CD14-positive monocyte (primary cell): ENCODE measurements around the gene MEG3. TPM values are rescaled to one million over a fixed set of nuclear protein-coding genes. Genes with fewer than 3 reads are reported as not detected.
"Not testable (repeated sequence)": the region's sequence is repeated elsewhere in the genome, so short reads cannot be mapped to it uniquely, and the experiment has no call there.

Experiments
- DNase-seq, 3 donors: peaks; one replicate each; pipeline ENCODE4 v3.0.0-alpha.2; 2011 to 2022
- H2AFZ ChIP-seq: 2 replicates; pipeline ENCODE4 v1.6.0; 2012; ENCODE audit warnings: mild to moderate bottlenecking, low read depth, low read length, inconsistent platforms; ENCODE audit not compliant: insufficient read depth, poor library complexity, severe bottlenecking
- H3K27ac ChIP-seq, 2 donors: 1 replicate in 1 of 2; 2 replicates in 1 of 2; pipeline ENCODE4 v1.5.1; 2012 to 2013; ENCODE audit warnings: low read length in 2 of 2, control low read depth in 1 of 2, inconsistent platforms in 1 of 2, low read depth in 1 of 2, mild to moderate bottlenecking in 1 of 2
- H3K27me3 ChIP-seq, 2 donors: one replicate each; pipeline versions ENCODE4 v1.6.0 to v1.6.1; 2011 to 2013; ENCODE audit warnings: low read length in 2 of 2; ENCODE audit not compliant: control insufficient read depth in 2 of 2, insufficient read depth in 2 of 2
- H3K36me3 ChIP-seq, 2 donors: replicated peaks in 1 of 2; 1 replicate in 1 of 2; 2 replicates in 1 of 2; pipeline versions ENCODE4 v1.5.1 to v1.6.1; 2012 to 2013; ENCODE audit warnings: low read length in 2 of 2, control low read depth in 1 of 2, inconsistent platforms in 1 of 2, mild to moderate bottlenecking in 1 of 2; ENCODE audit not compliant: insufficient read depth in 2 of 2, control insufficient read depth in 1 of 2
- H3K4me1 ChIP-seq, 2 donors: 1 replicate in 1 of 2; 2 replicates in 1 of 2; pipeline versions ENCODE4 v1.5.1 to v1.6.1; 2012 to 2013; ENCODE audit warnings: low read length in 2 of 2, control low read depth in 1 of 2, inconsistent platforms in 1 of 2, mild to moderate bottlenecking in 1 of 2, moderate library complexity in 1 of 2; ENCODE audit not compliant: insufficient read depth in 2 of 2, control insufficient read depth in 1 of 2
- H3K4me2 ChIP-seq: replicated peaks from 2 replicates; pipeline ENCODE3; 2012; ENCODE audit warnings: low read length, moderate library complexity, mild to moderate bottlenecking; ENCODE audit not compliant: poor library complexity, severe bottlenecking; ENCODE audit errors: extremely low read depth
- H3K4me3 ChIP-seq, 3 experiments: fragments of 200-600 bp in 1 of 3; sonication (generic) in 1 of 3; replicated peaks in 1 of 3; 1 replicate in 2 of 3; 2 replicates in 1 of 3; pipeline ENCODE4 v1.5.1; 2011 to 2013; ENCODE audit warnings: low read length in 3 of 3, mild to moderate bottlenecking in 3 of 3, control low read depth in 2 of 3, low read depth in 2 of 3, inconsistent platforms in 1 of 3, moderate library complexity in 1 of 3
- H3K79me2 ChIP-seq: 2 replicates; pipeline ENCODE4 v1.6.0; 2012; ENCODE audit warnings: mild to moderate bottlenecking, control low read depth, inconsistent platforms, low read length, moderate library complexity; ENCODE audit not compliant: insufficient read depth
- H3K9ac ChIP-seq: 2 replicates; pipeline ENCODE4 v1.6.0; 2017; ENCODE audit warnings: low read length, mild to moderate bottlenecking; ENCODE audit not compliant: insufficient read depth, poor library complexity, severe bottlenecking
- H3K9me3 ChIP-seq, 2 donors: replicated peaks in 1 of 2; 1 replicate in 1 of 2; 2 replicates in 1 of 2; pipeline versions ENCODE4 v1.5.1 to v1.6.1; 2012 to 2013; ENCODE audit warnings: low read length in 2 of 2, control low read depth in 1 of 2; ENCODE audit not compliant: control insufficient read depth in 1 of 2, insufficient read depth in 1 of 2
- H4K20me1 ChIP-seq: 2 replicates; pipeline ENCODE4 v1.6.0; 2012; ENCODE audit warnings: mild to moderate bottlenecking, low read length, control low read depth, moderate library complexity; ENCODE audit not compliant: insufficient read depth
- H3K27ac Mint-ChIP-seq, 7 donors: one replicate each; pipeline ENCODE4 v1.8.0; 2020; ENCODE audit warnings: mild to moderate bottlenecking in 7 of 7, mixed read lengths in 7 of 7, moderate library complexity in 6 of 7, inconsistent platforms in 2 of 7
- H3K27me3 Mint-ChIP-seq, 3 donors: one replicate each; pipeline ENCODE4 v1.8.0; 2021 to 2022; ENCODE audit warnings: low read depth in 3 of 3, mild to moderate bottlenecking in 3 of 3, mixed read lengths in 3 of 3, moderate library complexity in 3 of 3, inconsistent platforms in 1 of 3
- H3K36me3 Mint-ChIP-seq, 2 donors: one replicate each; pipeline ENCODE4 v1.8.0; 2020; ENCODE audit warnings: mixed read lengths in 2 of 2, inconsistent platforms in 1 of 2, mild to moderate bottlenecking in 1 of 2
- H3K4me1 Mint-ChIP-seq: one replicate; pipeline ENCODE4 v1.8.0; 2020; ENCODE audit warnings: mild to moderate bottlenecking, mixed read lengths
- H3K4me3 Mint-ChIP-seq, 2 donors: one replicate each; pipeline ENCODE4 v1.8.0; 2020; ENCODE audit warnings: mild to moderate bottlenecking in 2 of 2, mixed read lengths in 2 of 2, moderate library complexity in 1 of 2
- H3K9me3 Mint-ChIP-seq, 7 donors: one replicate each; pipeline ENCODE4 v1.8.0; 2020 to 2022; ENCODE audit warnings: mixed read lengths in 7 of 7, mild to moderate bottlenecking in 6 of 7, moderate library complexity in 6 of 7, inconsistent platforms in 2 of 7
- WGBS: methylation state at CpG from one replicate; pipeline ENCODE4 v1.1.5; 2013; ENCODE audit warnings: missing lambda C conversion rate; ENCODE audit not compliant: insufficient coverage; 5-methylcytosine and 5-hydroxymethylcytosine counted together
- intact Hi-C, 2 donors: fragments of 100-400 bp; cut with micrococcal nuclease; formaldehyde crosslinking; loops; one replicate each; pipeline versions ENCODE4 v1.15.0 to v1.15.1; 2023
- polyA plus RNA-seq, 3 donors: library from polyadenylated mRNA; depleted of rRNA in 1 of 3; unstranded in 2 of 3; stranded (reverse) in 1 of 3; fragments of 300-500 nt in 2 of 3; fragments of >200 nt in 1 of 3; fragmentation: Illumina TruSeq in 2 of 3; gene quantifications; 1 replicate in 2 of 3; 2 replicates in 1 of 3; pipeline ENCODE4 v1.2.3, GENCODE V29; 2012 to 2021
- TF ChIP-seq, protein P1 (sequence below): fragments of 200-600 bp; IDR thresholded peaks from one replicate; pipeline ENCODE4 v1.8.0; 2022; ENCODE audit warnings: antibody characterized with exemption, mild to moderate bottlenecking

Gene MEG3
- polyA plus RNA-seq, 3 donors, result 1.7 TPM; not detected in 2

DNA sequence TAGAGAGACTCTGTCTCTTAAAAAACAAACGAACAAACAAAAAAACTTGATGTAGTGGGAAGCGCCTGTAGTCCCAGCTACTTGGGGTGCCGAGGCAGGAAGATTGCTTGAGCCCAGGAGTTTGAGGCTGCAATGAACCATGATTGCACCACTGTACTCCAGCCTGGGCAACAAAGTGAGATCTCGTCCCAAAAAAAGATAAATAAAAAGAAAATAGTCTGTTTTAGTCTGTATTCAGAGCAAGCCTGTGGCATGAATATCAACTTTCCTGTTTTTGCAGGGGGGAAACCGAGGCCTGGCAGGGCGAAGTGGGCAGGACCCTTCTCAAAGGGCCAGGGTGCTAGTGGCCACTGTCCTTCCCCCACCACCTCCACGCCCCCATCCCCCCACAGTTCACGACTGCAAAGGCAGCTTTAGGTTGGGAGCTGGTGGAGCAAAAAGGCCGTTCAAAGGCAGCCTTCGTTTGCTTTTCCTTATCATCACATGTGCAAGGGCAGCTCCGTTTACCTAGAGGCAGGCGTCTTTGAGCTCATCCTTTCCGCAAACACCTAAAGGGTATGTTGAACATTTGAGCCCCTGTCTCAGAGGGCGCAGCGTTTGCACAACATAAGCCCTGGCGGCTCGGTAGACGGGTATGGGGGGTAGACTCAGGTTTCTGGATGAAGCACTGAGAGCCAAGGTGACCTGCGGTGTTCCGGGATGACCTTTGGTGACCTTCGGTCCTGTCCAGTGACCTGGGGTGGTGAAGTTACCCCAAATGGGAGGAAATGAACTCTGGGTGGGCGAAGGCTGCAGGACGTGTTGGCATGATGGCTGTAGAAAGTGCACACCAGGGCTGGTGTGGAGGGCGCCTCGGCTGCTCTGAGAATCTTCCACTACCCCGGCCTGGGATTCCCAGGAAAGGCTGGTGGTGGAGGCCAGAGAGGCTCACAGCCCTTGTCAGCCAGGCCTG, 8.7 kb upstream of the MEG3 start:
- H3K9me3 ChIP-seq, result peaks cover 0 to under 1% of the 10 kb centered on the region in 2 donors
- TF ChIP-seq, protein P1, sequence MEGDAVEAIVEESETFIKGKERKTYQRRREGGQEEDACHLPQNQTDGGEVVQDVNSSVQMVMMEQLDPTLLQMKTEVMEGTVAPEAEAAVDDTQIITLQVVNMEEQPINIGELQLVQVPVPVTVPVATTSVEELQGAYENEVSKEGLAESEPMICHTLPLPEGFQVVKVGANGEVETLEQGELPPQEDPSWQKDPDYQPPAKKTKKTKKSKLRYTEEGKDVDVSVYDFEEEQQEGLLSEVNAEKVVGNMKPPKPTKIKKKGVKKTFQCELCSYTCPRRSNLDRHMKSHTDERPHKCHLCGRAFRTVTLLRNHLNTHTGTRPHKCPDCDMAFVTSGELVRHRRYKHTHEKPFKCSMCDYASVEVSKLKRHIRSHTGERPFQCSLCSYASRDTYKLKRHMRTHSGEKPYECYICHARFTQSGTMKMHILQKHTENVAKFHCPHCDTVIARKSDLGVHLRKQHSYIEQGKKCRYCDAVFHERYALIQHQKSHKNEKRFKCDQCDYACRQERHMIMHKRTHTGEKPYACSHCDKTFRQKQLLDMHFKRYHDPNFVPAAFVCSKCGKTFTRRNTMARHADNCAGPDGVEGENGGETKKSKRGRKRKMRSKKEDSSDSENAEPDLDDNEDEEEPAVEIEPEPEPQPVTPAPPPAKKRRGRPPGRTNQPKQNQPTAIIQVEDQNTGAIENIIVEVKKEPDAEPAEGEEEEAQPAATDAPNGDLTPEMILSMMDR, result no peak
- no peak overlapping the region for H3K9ac ChIP-seq
- H3K4me2 ChIP-seq, result no peak overlapping the region
- H3K79me2 ChIP-seq, result no peaks in the 10 kb centered on the region
- no peaks in the 10 kb centered on the region for H3K36me3 Mint-ChIP-seq
- H3K27ac ChIP-seq, result no peak overlapping the region
- H3K4me3 Mint-ChIP-seq, result no peak overlapping the region
- H4K20me1 ChIP-seq, result no peaks in the 10 kb centered on the region
- H3K27me3 ChIP-seq, result no peaks in the 10 kb centered on the region
- H3K27ac Mint-ChIP-seq, result no peak overlapping the region
- intact Hi-C loops, result no loop called here
- H2AFZ ChIP-seq, result no peak overlapping the region
- peaks cover 6% of the 10 kb centered on the region for H3K4me1 Mint-ChIP-seq
- no peaks in the 10 kb centered on the region for H3K4me1 ChIP-seq
- no peak for DNase-seq
- no peak overlapping the region for H3K4me3 ChIP-seq
- WGBS, result 95% methylated on average over 17 of the region's 26 CpGs
- H3K9me3 Mint-ChIP-seq, result peaks cover under 1 to 3% (median 2%) of the 10 kb centered on the region in 7 donors
- no peaks in the 10 kb centered on the region for H3K36me3 ChIP-seq
- H3K27me3 Mint-ChIP-seq, result peaks cover 1 to 6% (median 4%) of the 10 kb centered on the region in 3 donors

DNA sequence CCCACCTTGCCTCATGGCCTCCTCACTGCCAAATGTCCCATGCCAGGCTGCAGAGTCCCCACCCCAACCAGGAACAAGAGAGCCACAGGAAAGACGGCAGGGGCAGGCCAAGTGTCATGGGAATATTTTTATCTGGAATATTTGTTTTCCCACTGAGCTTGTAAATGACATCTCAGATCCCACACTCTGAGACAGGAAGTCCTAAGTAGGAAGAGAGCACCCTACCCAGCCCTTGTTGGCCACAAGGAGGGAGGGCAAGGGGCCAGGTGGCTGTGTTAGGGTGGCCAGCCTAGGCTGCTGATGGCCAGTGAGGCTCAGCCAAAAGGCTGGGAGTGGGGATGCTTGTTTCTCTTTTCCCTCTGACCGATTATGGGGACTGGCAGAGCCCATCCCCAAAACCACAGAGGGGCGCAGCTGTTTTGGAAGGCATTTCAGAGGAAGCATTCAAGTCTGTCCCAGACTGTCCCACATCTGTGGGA, 7.7 kb upstream of the MEG3 start:
- Histone ChIP-seq H3K9me3 (no peaks in the 10 kb centered on the region), H3K4me1 (no peaks in the 10 kb centered on the region), H3K27me3 (peaks cover 0 to 3% of the 10 kb centered on the region in 2 donors), H2AFZ (no peak overlapping the region), H3K79me2 (no peaks in the 10 kb centered on the region), H3K4me2 (no peak overlapping the region), H3K4me3 (no peak overlapping the region), H4K20me1 (no peaks in the 10 kb centered on the region), H3K9ac (no peak overlapping the region), H3K36me3 (no peaks in the 10 kb centered on the region), H3K27ac (no peak overlapping the region)
- Mint-ChIP-seq H3K27ac (no peak overlapping the region), H3K36me3 (no peaks in the 10 kb centered on the region), H3K4me1 (peaks cover 6% of the 10 kb centered on the region), H3K27me3 (peaks cover 9 to 13% (median 9%) of the 10 kb centered on the region in 3 donors), H3K4me3 (no peak overlapping the region), H3K9me3 (peaks cover 0 to 2% (median 0%) of the 10 kb centered on the region in 7 donors)
- TF ChIP-seq, protein P1, result no peak
- 100% methylated on average over 1 of the region's 3 CpGs for WGBS
- intact Hi-C loops, result no loop called here
- no peak for DNase-seq

DNA sequence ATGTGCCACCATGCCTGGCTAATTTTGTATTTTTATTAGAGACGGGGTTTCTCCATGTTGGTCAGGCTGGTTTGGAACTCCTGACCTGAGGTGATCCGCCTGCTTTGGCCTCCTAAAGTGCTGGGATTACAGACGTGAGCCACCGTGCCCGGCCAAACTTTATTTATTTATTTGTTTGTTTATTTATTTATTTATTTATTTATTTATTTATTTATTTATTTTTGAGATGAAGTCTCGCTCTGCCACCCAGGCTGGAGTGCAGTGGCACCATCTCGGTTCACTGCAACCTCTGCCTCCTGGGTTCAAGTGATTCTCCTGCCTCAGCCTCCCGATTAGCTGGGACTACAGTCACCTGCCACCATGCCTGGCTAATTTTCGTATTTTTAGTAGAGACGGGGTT, 7.0 kb upstream of the MEG3 start:
- H3K36me3 Mint-ChIP-seq, intact Hi-C loops, H3K27ac Mint-ChIP-seq: not testable (repeated sequence)

More for the DNA sequence above, 7.0 kb upstream of the MEG3 start:
- not testable (repeated sequence) for H3K9me3 Mint-ChIP-seq, H3K79me2 ChIP-seq, H3K9me3 ChIP-seq, H4K20me1 ChIP-seq, H3K27ac ChIP-seq, H3K36me3 ChIP-seq, H3K4me1 Mint-ChIP-seq, H2AFZ ChIP-seq, H3K4me2 ChIP-seq, H3K4me3 Mint-ChIP-seq, H3K9ac ChIP-seq, H3K4me3 ChIP-seq, H3K4me1 ChIP-seq, H3K27me3 ChIP-seq, DNase-seq
- H3K27me3 Mint-ChIP-seq, result peaks cover 16 to 20% (median 16%) of the 10 kb centered on the region in 3 donors
- WGBS, result 100% methylated on average over 4 of the region's 10 CpGs
